OCI-LY1 (cell line): ENCODE results near the gene AP5S1.
A peak's percentile ranks its signal among the peaks of the same experiment; 100 is the strongest.

ENCODE experiments used
- H2AFZ ChIP-seq: fragments of 200-600 bp; sonication (generic), shearing (Covaris generic); 2 replicates; pipeline ENCODE4 v1.6.0; 2014; ENCODE audit warnings: antibody characterized with exemption, mild to moderate bottlenecking, low read length
- H3F3A ChIP-seq: fragments of 200-600 bp; sonication (generic), shearing (Covaris generic); 2 replicates; pipeline ENCODE4 v1.6.0; 2014; ENCODE audit warnings: mild to moderate bottlenecking, antibody characterized with exemption, low read length, moderate library complexity; ENCODE audit not compliant: insufficient read depth
- H3K27ac ChIP-seq: fragments of 200-600 bp; sonication (generic); 2 replicates; pipeline ENCODE4 v1.5.1; 2014; ENCODE audit warnings: low read length, mixed run types, mild to moderate bottlenecking, low read depth; ENCODE audit not compliant: poor library complexity, severe bottlenecking
- H3K27me3 ChIP-seq: fragments of 200-600 bp; sonication (generic); 2 replicates; pipeline ENCODE4 v1.6.0; 2014; ENCODE audit warnings: antibody characterized with exemption, mild to moderate bottlenecking, low read length, moderate library complexity; ENCODE audit not compliant: insufficient read depth
- H3K36me3 ChIP-seq: fragments of 200-600 bp; sonication (generic); 2 replicates; pipeline ENCODE4 v1.6.1; 2014; ENCODE audit warnings: mild to moderate bottlenecking, antibody characterized with exemption, low read length, moderate library complexity, mixed read lengths; ENCODE audit not compliant: insufficient read depth
- H3K4me1 ChIP-seq: fragments of 200-600 bp; sonication (generic); 2 replicates; pipeline ENCODE4 v1.5.1; 2014; ENCODE audit warnings: mild to moderate bottlenecking, low read length, moderate library complexity; ENCODE audit not compliant: insufficient read depth, severe bottlenecking
- H3K4me2 ChIP-seq: fragments of 200-600 bp; sonication (generic), shearing (Covaris generic); 2 replicates; pipeline ENCODE4 v1.6.1; 2014; ENCODE audit warnings: low read length
- H3K4me3 ChIP-seq: fragments of 200-600 bp; sonication (generic); 2 replicates; pipeline ENCODE4 v1.5.1; 2014; ENCODE audit warnings: low read length, low read depth, mild to moderate bottlenecking, mixed read lengths; ENCODE audit not compliant: poor library complexity, severe bottlenecking
- H3K79me2 ChIP-seq: fragments of 200-600 bp; shearing (Covaris generic); 2 replicates; pipeline ENCODE4 v1.6.1; 2016; ENCODE audit warnings: mixed run types, low read length, mixed read lengths; ENCODE audit not compliant: insufficient read depth
- H3K9ac ChIP-seq: fragments of 200-600 bp; sonication (generic), shearing (Covaris generic); 2 replicates; pipeline ENCODE4 v1.6.1; 2014; ENCODE audit warnings: mild to moderate bottlenecking, low read length, mixed read lengths
- H3K9me2 ChIP-seq: fragments of 200-600 bp; sonication (generic), shearing (Covaris generic); 2 replicates; pipeline ENCODE4 v1.6.1; 2014; ENCODE audit warnings: low read depth, mild to moderate bottlenecking, low read length, mixed read lengths
- H3K9me3 ChIP-seq: fragments of 200-600 bp; shearing (Covaris generic); 2 replicates; pipeline ENCODE4 v1.6.1; 2014; ENCODE audit warnings: low read length, mixed read lengths
- H4K20me1 ChIP-seq: fragments of 200-600 bp; sonication (generic), shearing (Covaris generic); 2 replicates; pipeline ENCODE4 v1.6.0; 2016; ENCODE audit warnings: mild to moderate bottlenecking, low read length; ENCODE audit not compliant: insufficient read depth
- CTCF ChIP-seq: fragments of 200-600 bp; sonication (generic), shearing (Covaris generic); IDR thresholded peaks from 2 replicates; pipeline ENCODE4 v1.5.1; 2017; ENCODE audit warnings: mild to moderate bottlenecking, antibody characterized with exemption, low read length, moderate library complexity, mixed read lengths
- EZH2 ChIP-seq: fragments of 200-600 bp; sonication (generic), shearing (Covaris generic); IDR thresholded peaks from 2 replicates; pipeline ENCODE4 v1.8.0; 2017; ENCODE audit warnings: borderline replicate concordance, mixed run types, mild to moderate bottlenecking, antibody characterized with exemption, low read length, moderate library complexity, mixed read lengths

Gene AP5S1

DNA sequence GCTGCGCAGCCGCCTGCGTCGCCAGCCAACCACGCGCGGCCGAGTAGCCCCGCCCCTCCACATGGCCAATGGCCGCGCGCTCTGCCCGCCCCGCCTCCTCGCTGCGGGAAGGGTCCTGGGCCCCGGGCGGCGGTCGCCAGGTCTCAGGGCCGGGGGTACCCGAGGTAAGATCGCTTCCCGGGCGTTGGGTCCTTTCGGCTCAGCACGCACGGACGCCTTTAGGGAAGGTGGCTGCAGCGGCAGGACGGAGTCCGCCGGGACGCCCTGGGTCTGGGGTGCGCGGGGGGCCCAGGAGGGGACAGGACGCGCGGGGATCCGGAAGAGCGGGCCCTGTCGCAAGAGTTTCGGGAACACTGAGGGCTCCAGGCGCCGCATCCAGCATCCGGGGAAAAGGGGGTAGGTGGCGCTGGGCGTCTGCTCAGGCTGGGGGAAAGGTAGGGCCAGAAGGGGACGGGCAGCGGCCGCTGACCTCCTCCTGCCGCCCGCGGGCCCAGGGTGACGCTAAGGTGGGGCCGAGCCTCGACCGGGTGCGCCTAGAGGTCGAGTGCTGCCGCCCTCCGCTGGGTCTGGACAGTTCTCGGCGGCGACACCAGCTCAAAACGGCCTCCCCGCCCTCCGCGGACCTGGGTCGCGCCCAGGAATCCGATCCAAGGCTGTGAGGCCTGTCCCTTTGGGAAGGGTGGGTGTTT lies 26.5 kb downstream of the AP5S1 start, which contains the start of gene MAVS:
Gene MAVS (plus strand): TSS at position 95 of the 689 bp plus-strand sequence. CDS start 7,791 bp downstream, outside the sequence.
- H3K79me2 ChIP-seq = no peaks in the 10 kb centered on the region
- no peaks in the 10 kb centered on the region for H3F3A ChIP-seq
- no peaks in the 10 kb centered on the region for H3K27me3 ChIP-seq
- no peaks in the 10 kb centered on the region for H4K20me1 ChIP-seq
- H3K4me2 ChIP-seq = peak within 1 kb of the TSS; percentile 93
- peak within 1 kb of the TSS; percentile 73; the same call in 1 of the 2 replicates for H2AFZ ChIP-seq
- H3K27ac ChIP-seq = peak within 1 kb of the TSS; percentile 31
- H3K4me1 ChIP-seq = peaks cover 21% of the 10 kb centered on the region
- peak within 1 kb of the TSS; percentile 80 for H3K9ac ChIP-seq
- H3K4me3 ChIP-seq = peak within 1 kb of the TSS; percentile 87
- no peaks in the 10 kb centered on the region for H3K9me2 ChIP-seq
- TF ChIP-seq EZH2 = no peak
- no peak; the same call in 1 of the 2 replicates for TF ChIP-seq CTCF
- H3K9me3 ChIP-seq = no peaks in the 10 kb centered on the region
- no peaks in the 10 kb centered on the region for H3K36me3 ChIP-seq

- no peaks in the 10 kb centered on the region for H3K36me3 ChIP-seq
- no peaks in the 10 kb centered on the region for H3K9me2 ChIP-seq
- H4K20me1 ChIP-seq = no peaks in the 10 kb centered on the region
- no peak for TF ChIP-seq EZH2
- TF ChIP-seq CTCF = no peak
- H3K4me2 ChIP-seq = peak overlapping the region; percentile 93
- H3K27me3 ChIP-seq = no peaks in the 10 kb centered on the region
- H3K79me2 ChIP-seq = no peaks in the 10 kb centered on the region
- H3K27ac ChIP-seq = peak overlapping the region; percentile 31
- no peaks in the 10 kb centered on the region for H3F3A ChIP-seq
- H3K4me1 ChIP-seq = peaks cover 21% of the 10 kb centered on the region
- H3K9me3 ChIP-seq = no peaks in the 10 kb centered on the region
- peak overlapping the region; percentile 80 for H3K9ac ChIP-seq
- no peak overlapping the region for H2AFZ ChIP-seq
- peak overlapping the region; percentile 87 for H3K4me3 ChIP-seq
Measured at GRCh38 chr20:3847429-3847940, 27.1 kb downstream of the AP5S1 start.

DNA sequence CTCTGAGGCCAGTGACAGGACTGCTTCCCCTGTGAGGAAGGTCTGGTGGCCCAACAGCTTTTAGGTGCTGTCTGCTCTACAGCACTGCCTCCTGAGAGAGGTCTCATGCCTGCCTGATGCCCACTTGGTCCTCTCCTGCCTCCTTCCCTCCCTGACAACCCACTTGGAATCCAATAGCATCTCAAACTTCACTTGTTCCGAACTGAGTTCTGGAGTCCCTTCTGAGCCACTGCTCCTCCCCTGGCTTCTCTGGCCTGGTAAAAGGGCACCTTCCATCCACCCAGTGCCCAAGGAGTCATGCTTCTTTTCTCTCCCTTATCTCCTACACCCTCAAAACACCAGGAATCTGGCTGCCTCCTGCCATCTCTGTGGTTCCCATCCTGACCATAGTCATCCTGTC lies 28.2 kb downstream of the AP5S1 start:
- Histone ChIP-seq H4K20me1 (no peaks in the 10 kb centered on the region), H3K4me3 (no peak overlapping the region), H3K9me3 (no peaks in the 10 kb centered on the region), H3K9ac (no peak overlapping the region; the same call in 1 of the 2 replicates), H2AFZ (no peak overlapping the region), H3F3A (no peaks in the 10 kb centered on the region), H3K27me3 (no peaks in the 10 kb centered on the region), H3K79me2 (no peaks in the 10 kb centered on the region), H3K4me1 (peaks cover 21% of the 10 kb centered on the region), H3K36me3 (no peaks in the 10 kb centered on the region), H3K27ac (no peak overlapping the region), H3K4me2 (no peak overlapping the region), H3K9me2 (no peaks in the 10 kb centered on the region)
- TF ChIP-seq CTCF (no peak), EZH2 (no peak)
